Measurements from ENCODE around the gene PTPRCAP.
"Not testable (repeated sequence)": the region's sequence is repeated elsewhere in the genome, so short reads cannot be mapped to it uniquely, and the experiment has no call there.

The PTPRCAP gene, protein sequence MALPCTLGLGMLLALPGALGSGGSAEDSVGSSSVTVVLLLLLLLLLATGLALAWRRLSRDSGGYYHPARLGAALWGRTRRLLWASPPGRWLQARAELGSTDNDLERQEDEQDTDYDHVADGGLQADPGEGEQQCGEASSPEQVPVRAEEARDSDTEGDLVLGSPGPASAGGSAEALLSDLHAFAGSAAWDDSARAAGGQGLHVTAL

GRCh38 chr11:67437082-67437808, at the start of gene PTPRCAP:
Gene PTPRCAP, minus strand, starts transcription at chr11:67437682. Its CDS starts 63 bp downstream, at chr11:67437619.
- DNase-seq: no peak

DNA sequence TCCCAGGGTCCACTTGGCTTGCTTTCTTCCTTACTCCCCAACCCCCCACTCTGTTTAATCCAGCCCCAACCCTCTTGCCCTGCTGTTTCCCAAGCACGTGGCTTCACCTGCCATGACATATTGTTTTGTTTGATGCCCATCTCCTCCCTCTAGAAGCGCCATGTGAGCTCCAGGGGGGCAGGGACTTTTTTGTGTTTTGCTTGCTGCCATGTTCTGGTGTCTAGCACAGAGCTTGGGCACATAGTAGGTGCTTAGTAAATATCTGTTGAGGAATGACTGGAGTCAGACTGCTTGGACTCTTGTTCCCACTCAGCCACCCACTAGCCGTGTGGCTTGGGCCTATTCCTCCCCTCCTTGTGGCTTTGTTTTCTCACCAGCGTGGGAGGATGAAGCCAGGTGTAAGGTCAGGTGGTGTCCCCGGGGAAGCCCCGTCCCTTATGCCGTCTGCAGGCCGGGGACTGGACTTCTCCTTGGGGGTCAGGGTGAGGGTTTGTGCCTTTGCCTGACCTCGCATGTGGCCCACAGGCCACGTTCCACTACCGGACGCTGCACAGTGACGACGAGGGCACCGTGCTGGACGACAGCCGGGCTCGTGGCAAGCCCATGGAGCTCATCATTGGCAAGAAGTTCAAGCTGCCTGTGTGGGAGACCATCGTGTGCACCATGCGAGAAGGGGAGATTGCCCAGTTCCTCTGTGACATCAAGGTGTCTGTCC, 49.2 kb upstream of the PTPRCAP start:
- no peak for DNase-seq

DNA sequence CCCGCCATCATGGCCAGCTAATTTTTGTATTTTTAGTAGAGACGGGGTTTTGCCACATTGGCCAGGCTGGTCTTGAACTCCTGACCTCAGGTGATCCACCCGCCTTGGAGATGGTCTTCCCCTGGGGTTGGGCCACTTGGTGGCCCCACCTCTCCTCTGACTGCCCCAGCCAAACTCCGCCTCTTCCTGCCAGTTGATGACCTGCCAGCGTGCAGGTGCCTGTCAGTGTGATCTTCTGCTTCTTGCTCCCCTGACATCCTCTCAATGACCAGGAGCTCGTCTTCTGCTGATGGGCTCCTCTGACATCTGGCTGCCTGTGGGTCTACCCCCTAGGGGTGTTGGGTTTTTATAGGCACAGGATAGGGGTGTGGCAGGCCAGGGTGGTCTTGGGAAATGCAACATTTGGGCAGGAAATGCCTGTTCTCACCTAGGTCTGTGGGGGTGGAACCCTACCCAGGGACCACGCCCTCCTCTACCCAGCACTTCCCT, 48.4 kb upstream of the PTPRCAP start:
- not testable (repeated sequence) for DNase-seq

GRCh38 chr11:67484847-67485311, 47.4 kb upstream of the PTPRCAP start:
- no peak for DNase-seq

DNA sequence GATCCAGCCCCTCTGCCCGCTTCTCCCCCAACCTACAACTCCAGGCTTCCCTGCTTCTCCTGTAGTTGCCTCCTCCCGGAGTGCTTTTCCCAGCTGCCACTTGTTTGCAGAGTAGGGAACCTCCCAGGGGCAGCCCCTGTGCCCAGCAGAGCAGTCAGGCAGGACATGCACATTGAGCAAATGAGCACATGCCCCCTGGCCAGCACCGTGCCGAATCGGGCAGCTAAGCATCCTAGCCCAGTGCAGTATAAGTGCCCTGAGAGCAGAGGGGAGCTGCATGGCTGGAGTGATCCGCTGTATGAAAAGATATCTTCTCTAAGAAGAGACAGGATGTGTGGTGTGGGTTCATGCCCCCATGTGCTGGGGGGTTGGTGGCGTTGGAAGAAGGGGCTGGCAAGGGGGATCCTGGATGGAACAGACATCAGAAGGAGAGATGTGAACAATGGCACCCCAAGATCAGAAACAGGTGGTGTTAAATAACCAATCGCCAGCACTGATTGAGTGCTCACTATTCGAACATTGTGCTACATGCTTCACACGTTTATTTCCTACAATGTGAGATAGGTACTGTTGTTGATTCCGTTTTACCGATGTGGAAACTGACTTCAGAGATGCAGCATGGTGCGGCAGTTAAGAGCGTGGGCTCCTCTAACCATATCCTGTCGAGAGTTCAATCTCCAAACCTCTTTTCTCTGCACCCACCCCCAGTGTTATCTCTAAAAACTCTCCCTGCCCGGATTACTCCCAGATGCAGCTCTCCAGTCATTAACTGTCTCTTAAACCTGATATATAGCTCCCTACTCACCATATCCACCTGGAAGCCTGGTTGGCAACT, 46.6 kb upstream of the PTPRCAP start:
- no peak for DNase-seq

DNA sequence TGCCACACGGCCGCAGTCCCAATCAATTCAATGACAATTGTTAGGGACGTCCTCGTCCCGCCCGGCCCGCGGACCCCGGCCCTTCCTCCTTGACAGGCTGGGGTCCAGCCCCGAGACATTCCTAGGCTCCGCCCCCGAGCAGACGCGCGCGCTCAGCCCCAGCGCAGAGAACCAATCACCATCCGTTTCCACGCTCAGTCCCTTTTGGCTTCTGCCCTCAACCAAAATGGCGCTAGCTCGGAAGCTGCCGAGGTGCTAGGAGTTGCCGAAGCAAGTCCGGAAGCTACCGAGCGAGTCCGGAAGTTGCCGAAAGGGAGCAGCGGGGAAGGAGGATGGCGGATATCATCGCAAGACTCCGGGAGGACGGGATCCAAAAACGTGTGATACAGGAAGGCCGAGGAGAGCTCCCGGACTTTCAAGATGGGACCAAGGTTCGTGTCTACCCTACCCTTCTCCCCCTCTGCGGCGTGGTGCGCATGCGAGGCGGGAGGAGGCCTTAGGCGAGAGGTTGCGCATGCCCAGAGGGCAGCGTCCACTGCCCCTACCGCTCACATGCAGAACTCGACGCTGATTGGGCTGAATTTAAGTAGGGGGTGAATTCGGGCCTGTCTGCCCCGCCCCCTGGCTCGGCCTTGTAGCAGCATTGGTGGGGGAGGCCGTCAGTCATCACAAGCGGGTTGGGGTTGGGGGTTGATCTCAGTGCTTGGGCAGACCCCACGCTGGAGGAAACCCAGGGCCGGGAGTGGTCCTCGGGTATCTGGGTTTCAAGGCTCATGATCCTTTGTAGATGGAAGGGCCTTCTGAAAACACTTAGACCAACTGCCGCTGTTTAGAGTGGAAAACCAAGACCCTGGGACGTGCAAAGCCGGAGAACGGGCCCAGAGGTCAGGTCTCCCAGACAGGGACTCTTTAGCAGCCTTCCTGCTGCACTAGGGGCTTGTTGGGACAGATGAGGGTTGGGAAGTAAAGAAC, 45.6 kb upstream of the PTPRCAP start, which contains the start of gene AIP:
Gene AIP (plus strand): TSS at position 200 of the 972 bp plus-strand sequence. CDS start 133 bp downstream, at position 333.
- DNase-seq: peak; percentile 96 to 98

DNA sequence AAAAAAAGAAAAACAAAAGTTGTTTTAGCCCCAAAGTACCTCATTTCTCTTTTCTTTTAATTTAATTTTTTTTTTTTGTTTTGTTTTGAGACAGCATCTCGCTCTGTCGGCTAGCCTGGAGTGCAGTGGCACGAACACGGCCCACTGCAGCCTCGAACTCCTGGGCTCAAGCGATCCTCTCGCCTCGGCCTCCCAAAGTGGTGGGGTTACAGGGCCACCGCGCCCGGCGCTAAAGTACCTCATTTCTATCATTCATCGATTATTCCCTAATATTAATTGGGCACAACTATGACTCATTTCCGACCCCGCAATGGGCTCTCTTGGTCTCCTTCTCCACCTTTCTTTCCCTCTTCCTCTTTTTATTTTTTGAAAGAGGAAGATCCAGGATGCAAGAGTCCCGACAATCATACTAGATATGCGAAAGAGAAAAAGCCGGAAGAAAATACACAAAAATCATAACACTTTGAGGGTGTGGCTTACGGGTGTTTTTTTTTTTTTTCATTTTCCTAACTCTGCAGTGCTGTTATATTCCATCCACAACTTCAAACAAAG, 44.9 kb upstream of the PTPRCAP start:
- no peak for DNase-seq

GRCh38 chr11:67477344-67478050, 40.0 kb upstream of the PTPRCAP start:
- not testable (repeated sequence) for DNase-seq

DNA sequence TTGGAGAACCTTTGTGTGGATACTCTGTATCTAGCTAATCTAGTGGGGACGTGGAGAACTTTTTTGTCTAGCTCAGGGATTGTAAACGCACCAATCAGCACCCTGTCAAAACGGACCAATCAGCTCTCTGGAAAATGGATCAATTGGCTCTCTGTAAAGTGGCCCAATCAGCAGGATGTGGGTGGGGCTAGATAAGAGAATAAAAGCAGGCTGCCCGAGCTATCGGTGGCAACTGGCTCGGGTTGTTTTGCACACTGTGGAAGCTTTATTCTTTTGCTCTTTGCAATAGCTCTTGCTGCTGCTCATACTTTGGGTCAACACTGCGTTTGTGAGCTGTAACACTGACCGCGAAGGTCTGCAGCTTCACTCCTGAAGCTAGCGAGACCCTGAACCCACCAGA, 39.2 kb upstream of the PTPRCAP start:
- not testable (repeated sequence) for DNase-seq

GRCh38 chr11:67472882-67473281, 35.4 kb upstream of the PTPRCAP start:
- DNase-seq: no peak

DNA sequence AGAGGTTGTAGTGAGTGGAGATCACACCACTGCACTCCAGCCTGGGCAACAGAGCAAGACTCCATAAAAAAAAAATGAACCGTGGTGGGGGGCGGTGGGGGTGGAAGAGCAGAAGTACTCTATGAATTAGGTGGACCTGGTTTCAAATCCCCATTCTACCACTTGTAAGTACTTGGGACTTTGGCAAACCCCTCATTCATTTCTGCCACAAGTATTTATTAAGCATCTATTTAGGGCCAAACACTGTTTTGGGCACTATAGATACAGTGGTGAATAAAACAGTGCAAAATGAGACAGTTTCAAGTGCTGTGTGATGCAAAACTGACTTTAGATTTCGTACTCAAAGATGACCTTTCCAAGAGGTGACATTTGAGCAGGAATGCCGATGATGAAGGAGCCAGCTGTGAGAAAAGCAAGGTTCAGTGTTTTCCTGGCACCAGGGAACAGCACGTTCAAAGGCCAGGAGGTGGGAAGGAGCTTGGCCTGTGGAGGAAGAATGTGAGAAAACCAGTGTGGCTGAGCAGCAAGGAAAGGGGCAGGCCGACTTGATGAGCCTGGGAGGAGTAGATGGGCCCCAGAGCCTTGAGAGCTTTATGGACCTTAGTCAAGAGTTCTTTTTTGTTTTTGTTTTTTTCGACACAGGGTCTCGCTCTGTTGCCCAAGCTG, 33.0 kb upstream of the PTPRCAP start:
- no peak for DNase-seq

GRCh38 chr11:67469508-67469811, 32.0 kb upstream of the PTPRCAP start:
- no peak for DNase-seq

- peak; percentile 81 to 86 for DNase-seq
Measured at GRCh38 chr11:67468759-67469507, 31.5 kb upstream of the PTPRCAP start, which contains the start of gene TMEM134. Gene TMEM134, minus strand, starts transcription at chr11:67469251. Its CDS starts 59 bp downstream, at chr11:67469192.

DNA sequence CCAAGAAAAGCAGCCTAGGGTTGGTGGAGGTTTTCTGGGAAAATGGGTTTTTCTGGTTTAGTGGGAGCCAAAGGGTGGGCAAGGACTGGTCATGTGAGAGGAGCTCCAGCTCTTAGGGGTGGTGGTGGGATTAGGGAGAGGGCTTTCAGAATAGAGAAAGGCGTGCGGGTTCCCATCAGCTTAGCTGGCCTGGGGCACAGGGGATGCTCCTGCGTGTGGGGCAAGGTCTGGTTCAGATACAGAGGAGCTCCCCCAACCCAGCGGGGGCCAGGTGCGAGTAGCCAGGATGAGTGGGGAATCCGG, 30.9 kb upstream of the PTPRCAP start:
- no peak for DNase-seq

GRCh38 chr11:67468056-67468455, 30.6 kb upstream of the PTPRCAP start:
- no peak for DNase-seq

GRCh38 chr11:67466962-67467771, 29.7 kb upstream of the PTPRCAP start:
- no peak for DNase-seq

DNA sequence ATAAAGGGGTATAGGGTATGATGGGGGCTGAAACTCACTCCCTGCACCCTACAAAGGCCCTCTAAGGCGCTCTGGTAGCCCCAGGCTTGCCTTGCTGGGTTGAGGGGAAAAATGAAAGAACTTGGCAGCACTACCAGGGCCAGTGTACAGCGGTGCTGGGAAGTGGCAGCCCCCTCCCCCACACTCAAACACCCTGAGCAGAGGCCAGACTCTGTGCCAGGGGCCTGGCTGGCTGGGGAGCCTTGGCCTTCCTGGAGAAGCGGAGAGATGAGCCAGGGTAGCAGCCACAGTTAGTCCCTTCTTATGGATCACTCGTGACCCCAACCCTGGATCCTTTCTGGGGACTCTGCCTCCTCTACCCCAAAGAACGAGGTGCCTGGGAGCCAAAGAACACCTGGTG, 28.9 kb upstream of the PTPRCAP start:
- DNase-seq: no peak

- DNase-seq: not testable (repeated sequence)
Measured at GRCh38 chr11:67465530-67465929, 28.0 kb upstream of the PTPRCAP start.
